Suppressor macrophage (primary cell): ENCODE data around the gene MYF5.

Experiments
- DNase-seq, 4 experiments: peaks; one replicate each; pipeline ENCODE4 v3.0.0-alpha.2; 2020 to 2022

Gene MYF5

GRCh38 chr12:80766897-80767296, 50.2 kb downstream of the MYF5 start:
- no peak for DNase-seq
